Fibroblast of lung (primary cell): ENCODE data around the gene BRD1.

ENCODE experiments used
- EZH2 ChIP-seq: IDR thresholded peaks from 2 replicates; pipeline ENCODE4 v1.5.1; 2012; ENCODE audit warnings: low read length, control low read depth, mild to moderate bottlenecking; ENCODE audit errors: missing control alignments
- TF ChIP-seq, protein P1 (sequence below), 2 donors: IDR thresholded peaks in 1 of 2; conservative IDR thresholded peaks in 1 of 2; 1 replicate in 1 of 2; 2 replicates in 1 of 2; pipeline ENCODE4 v1.5.1; 2011 to 2012; ENCODE audit warnings: low read length in 2 of 2, control low read depth in 1 of 2, inconsistent platforms in 1 of 2, low read depth in 1 of 2, mild to moderate bottlenecking in 1 of 2

DNA sequence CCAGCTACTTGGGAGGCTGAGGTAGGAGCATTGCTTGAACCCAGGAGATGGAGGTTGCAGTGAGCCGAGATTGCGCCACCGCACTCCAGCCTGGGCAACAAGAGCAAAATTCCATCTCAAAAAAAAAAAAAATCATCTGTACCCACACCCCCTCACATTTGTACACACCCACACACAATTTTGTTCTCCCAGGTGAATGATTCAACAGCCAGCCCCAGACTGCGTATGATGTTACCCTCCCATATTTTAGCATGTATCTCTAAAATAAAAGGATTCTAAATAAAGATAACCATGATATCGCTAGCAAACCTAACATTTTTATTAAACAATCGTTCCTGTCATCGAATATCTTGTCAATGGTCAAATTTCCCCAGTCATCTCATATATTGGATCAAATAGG lies 65.8 kb downstream of the BRD1 start:
- TF ChIP-seq, protein P1, sequence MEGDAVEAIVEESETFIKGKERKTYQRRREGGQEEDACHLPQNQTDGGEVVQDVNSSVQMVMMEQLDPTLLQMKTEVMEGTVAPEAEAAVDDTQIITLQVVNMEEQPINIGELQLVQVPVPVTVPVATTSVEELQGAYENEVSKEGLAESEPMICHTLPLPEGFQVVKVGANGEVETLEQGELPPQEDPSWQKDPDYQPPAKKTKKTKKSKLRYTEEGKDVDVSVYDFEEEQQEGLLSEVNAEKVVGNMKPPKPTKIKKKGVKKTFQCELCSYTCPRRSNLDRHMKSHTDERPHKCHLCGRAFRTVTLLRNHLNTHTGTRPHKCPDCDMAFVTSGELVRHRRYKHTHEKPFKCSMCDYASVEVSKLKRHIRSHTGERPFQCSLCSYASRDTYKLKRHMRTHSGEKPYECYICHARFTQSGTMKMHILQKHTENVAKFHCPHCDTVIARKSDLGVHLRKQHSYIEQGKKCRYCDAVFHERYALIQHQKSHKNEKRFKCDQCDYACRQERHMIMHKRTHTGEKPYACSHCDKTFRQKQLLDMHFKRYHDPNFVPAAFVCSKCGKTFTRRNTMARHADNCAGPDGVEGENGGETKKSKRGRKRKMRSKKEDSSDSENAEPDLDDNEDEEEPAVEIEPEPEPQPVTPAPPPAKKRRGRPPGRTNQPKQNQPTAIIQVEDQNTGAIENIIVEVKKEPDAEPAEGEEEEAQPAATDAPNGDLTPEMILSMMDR (conservative IDR thresholded peaks at IDR 0.05 in 1 of 2, IDR thresholded peaks at IDR 0.05 in 1 of 2; ENCODE audit: low read depth in 1 of 2, low read length in 2 of 2): no peak
- TF ChIP-seq EZH2: no peak
